GM21526 (cell line): ENCODE data around the gene ZNF516.

ENCODE experiments used
- ATAC-seq: cut with Tn5 transposase; IDR thresholded peaks from one replicate; pipeline ENCODE4 v1.9.1; 2021; ENCODE audit warnings: moderate library complexity; ENCODE audit not compliant: unreplicated experiment, low FRiP score

ZNF516 gene

GRCh38 chr18:76458522-76459311 lies 36.3 kb downstream of the ZNF516 start:
- ATAC-seq = no peak

- no peak for ATAC-seq
Measured at GRCh38 chr18:76457957-76458356, 37.1 kb downstream of the ZNF516 start.

GRCh38 chr18:76457475-76457874 lies 37.6 kb downstream of the ZNF516 start:
- no peak for ATAC-seq

- ATAC-seq = no peak
Measured at GRCh38 chr18:76456823-76457222, 38.2 kb downstream of the ZNF516 start.

GRCh38 chr18:76456018-76456750 lies 38.9 kb downstream of the ZNF516 start:
- ATAC-seq = no peak

- no peak for ATAC-seq
Measured at GRCh38 chr18:76455003-76455676, 39.9 kb downstream of the ZNF516 start.

- no peak for ATAC-seq
Measured at GRCh38 chr18:76454418-76454817, 40.6 kb downstream of the ZNF516 start.

- no peak for ATAC-seq
Measured at GRCh38 chr18:76453932-76454331, 41.1 kb downstream of the ZNF516 start.

- no peak for ATAC-seq
Measured at GRCh38 chr18:76453057-76453561, 41.9 kb downstream of the ZNF516 start.

GRCh38 chr18:76452357-76452756 lies 42.7 kb downstream of the ZNF516 start:
- no peak for ATAC-seq

- no peak for ATAC-seq
Measured at GRCh38 chr18:76451396-76452331, 43.4 kb downstream of the ZNF516 start.

GRCh38 chr18:76450452-76451395 lies 44.3 kb downstream of the ZNF516 start:
- ATAC-seq = no peak

- no peak for ATAC-seq
Measured at GRCh38 chr18:76449111-76449453, 46.0 kb downstream of the ZNF516 start.

GRCh38 chr18:76448256-76449110 lies 46.6 kb downstream of the ZNF516 start:
- no peak for ATAC-seq

- no peak for ATAC-seq
Measured at GRCh38 chr18:76447258-76447890, 47.7 kb downstream of the ZNF516 start.

GRCh38 chr18:76446321-76447257 lies 48.5 kb downstream of the ZNF516 start:
- ATAC-seq = no peak
